HepG2 (cell line): ENCODE measurements around the gene GJA8.

ENCODE experiments used
- CREB1 ChIP-seq, 2 experiments: fragments of 450-650 bp in 1 of 2; IDR thresholded peaks; 2 replicates each; pipeline ENCODE4 v1.6.1; 2016 to 2017; ENCODE audit warnings: control low read depth in 1 of 2, mild to moderate bottlenecking in 1 of 2, missing compliant biosample characterization in 1 of 2, missing genetic modification characterization in 1 of 2
- DNMT1 ChIP-seq: sonication (generic); formaldehyde crosslinking; IDR thresholded peaks from 2 replicates; pipeline ENCODE4 v1.5.1; 2020; ENCODE audit warnings: mild to moderate bottlenecking, missing genetic modification reagents
- EZH2 ChIP-seq: conservative IDR thresholded peaks from 2 replicates; pipeline ENCODE4 v1.6.1; 2012; ENCODE audit warnings: mild to moderate bottlenecking, low read depth, low read length, moderate library complexity
- FOXK1 ChIP-seq: sonication (generic); formaldehyde crosslinking; IDR thresholded peaks from 2 replicates; pipeline ENCODE4 v1.4.0; 2020; ENCODE audit warnings: low read depth, missing genetic modification reagents, borderline replicate concordance
- POLR2AphosphoS5 ChIP-seq: IDR thresholded peaks from 2 replicates; pipeline ENCODE4 v1.6.1; 2012; ENCODE audit warnings: low read depth, low read length
- SMARCC2 ChIP-seq: fragments of 450-650 bp; IDR thresholded peaks from 2 replicates; pipeline ENCODE4 v1.6.1; 2017; ENCODE audit warnings: antibody characterized with exemption, mild to moderate bottlenecking
- TF ChIP-seq, protein P1 (sequence below): sonication (generic); formaldehyde crosslinking; IDR thresholded peaks from 2 replicates; pipeline ENCODE4 v1.8.1; 2023; ENCODE audit warnings: mild to moderate bottlenecking, missing genetic modification reagents, borderline replicate concordance

DNA sequence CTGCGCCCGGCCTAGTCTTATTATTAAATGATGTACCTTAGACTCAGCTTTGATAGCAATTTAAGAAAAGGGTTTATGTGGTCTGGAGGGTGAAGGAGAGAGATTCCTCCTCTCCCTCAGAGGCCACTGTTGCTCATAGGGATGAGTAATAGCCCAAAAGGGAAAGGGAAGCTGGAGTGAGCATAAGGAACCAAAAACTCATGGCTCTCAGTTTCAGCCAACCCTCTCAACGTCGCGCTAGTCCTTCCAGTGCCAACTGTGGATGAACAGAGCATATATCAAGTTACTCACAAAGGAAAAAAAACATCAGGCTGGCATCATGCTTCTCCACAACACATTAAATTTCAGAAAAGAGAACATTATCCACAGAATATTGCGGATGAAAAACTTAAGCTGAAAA is 17.3 kb downstream of the GJA8 start:
- TF ChIP-seq, protein P1, sequence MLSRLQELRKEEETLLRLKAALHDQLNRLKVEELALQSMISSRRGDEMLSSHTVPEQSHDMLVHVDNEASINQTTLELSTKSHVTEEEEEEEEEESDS (CRISPR knock-in tag), result no peak
- TF ChIP-seq POLR2AphosphoS5, result no peak
- TF ChIP-seq DNMT1 (CRISPR knock-in tag), result no peak
- TF ChIP-seq CREB1 (IDR thresholded peaks at IDR 0.05), result no peak
- TF ChIP-seq CREB1 (CRISPR knock-in tag; IDR thresholded peaks at IDR 0.05), result no peak
- TF ChIP-seq SMARCC2, result no peak
- no peak for TF ChIP-seq FOXK1
- no peak for TF ChIP-seq EZH2
